ENCODE data around the gene CCDC138.

CCDC138 gene

GRCh38 chr2:108908713-108909070 is 122.1 kb downstream of the CCDC138 start:
- H3K36me3 ChIP-seq (ENCODE audit: control insufficient read depth, insufficient read depth, low read length), result no peaks in the 10 kb centered on the region
- no peak overlapping the region for H3K9ac ChIP-seq (ENCODE audit: low read length)
- no peak overlapping the region for H3K27ac ChIP-seq (ENCODE audit: low read depth, low read length)
- no peak overlapping the region for H3K4me3 ChIP-seq (ENCODE audit: low read depth, low read length)
- H3K27me3 ChIP-seq (ENCODE audit: control insufficient read depth, insufficient read depth, low read length), result no peaks in the 10 kb centered on the region
- no peaks in the 10 kb centered on the region for H3K4me1 ChIP-seq (ENCODE audit: control insufficient read depth, insufficient read depth, low read length)
- H3K9me3 ChIP-seq (ENCODE audit: control insufficient read depth, insufficient read depth, low read depth, low read length), result no peaks in the 10 kb centered on the region

GRCh38 chr2:108909275-108909823 is 122.8 kb downstream of the CCDC138 start:
- H3K4me3 ChIP-seq (ENCODE audit: low read depth, low read length), result no peak overlapping the region
- no peaks in the 10 kb centered on the region for H3K9me3 ChIP-seq (ENCODE audit: control insufficient read depth, insufficient read depth, low read depth, low read length)
- no peaks in the 10 kb centered on the region for H3K4me1 ChIP-seq (ENCODE audit: control insufficient read depth, insufficient read depth, low read length)
- no peak overlapping the region for H3K9ac ChIP-seq (ENCODE audit: low read length)
- no peaks in the 10 kb centered on the region for H3K36me3 ChIP-seq (ENCODE audit: control insufficient read depth, insufficient read depth, low read length)
- H3K27ac ChIP-seq (ENCODE audit: low read depth, low read length), result no peak overlapping the region
- H3K27me3 ChIP-seq (ENCODE audit: control insufficient read depth, insufficient read depth, low read length), result no peaks in the 10 kb centered on the region

GRCh38 chr2:108910011-108910431 is 123.5 kb downstream of the CCDC138 start:
- Histone ChIP-seq H3K9me3 (ENCODE audit: control insufficient read depth, insufficient read depth, low read depth, low read length) (no peaks in the 10 kb centered on the region), H3K4me1 (ENCODE audit: control insufficient read depth, insufficient read depth, low read length) (no peaks in the 10 kb centered on the region)

GRCh38 chr2:108910541-108911396 is 124.2 kb downstream of the CCDC138 start:
- no peaks in the 10 kb centered on the region for H3K4me1 ChIP-seq (ENCODE audit: control insufficient read depth, insufficient read depth, low read length)
- H3K27me3 ChIP-seq (ENCODE audit: control insufficient read depth, insufficient read depth, low read length), result no peaks in the 10 kb centered on the region
- no peak overlapping the region for H3K9ac ChIP-seq (ENCODE audit: low read length)
- H3K27ac ChIP-seq (ENCODE audit: low read depth, low read length), result no peak overlapping the region
- H3K9me3 ChIP-seq (ENCODE audit: control insufficient read depth, insufficient read depth, low read depth, low read length), result no peaks in the 10 kb centered on the region
- H3K36me3 ChIP-seq (ENCODE audit: control insufficient read depth, insufficient read depth, low read length), result no peaks in the 10 kb centered on the region
- H3K4me3 ChIP-seq (ENCODE audit: low read depth, low read length), result no peak overlapping the region

More at GRCh38 chr2:108910011-108910431, 123.5 kb downstream of the CCDC138 start:
- Histone ChIP-seq H3K9ac (ENCODE audit: low read length) (no peak overlapping the region), H3K27me3 (ENCODE audit: control insufficient read depth, insufficient read depth, low read length) (no peaks in the 10 kb centered on the region), H3K36me3 (ENCODE audit: control insufficient read depth, insufficient read depth, low read length) (no peaks in the 10 kb centered on the region), H3K4me3 (ENCODE audit: low read depth, low read length) (no peak overlapping the region), H3K27ac (ENCODE audit: low read depth, low read length) (no peak overlapping the region)

- H3K4me3 ChIP-seq (ENCODE audit: low read depth, low read length), result no peak overlapping the region
- no peaks in the 10 kb centered on the region for H3K27me3 ChIP-seq (ENCODE audit: control insufficient read depth, insufficient read depth, low read length)
- H3K9me3 ChIP-seq (ENCODE audit: control insufficient read depth, insufficient read depth, low read depth, low read length), result no peaks in the 10 kb centered on the region
- no peak overlapping the region for H3K9ac ChIP-seq (ENCODE audit: low read length)
- H3K4me1 ChIP-seq (ENCODE audit: control insufficient read depth, insufficient read depth, low read length), result no peaks in the 10 kb centered on the region
- no peak overlapping the region for H3K27ac ChIP-seq (ENCODE audit: low read depth, low read length)
- H3K36me3 ChIP-seq (ENCODE audit: control insufficient read depth, insufficient read depth, low read length), result no peaks in the 10 kb centered on the region
Measured at GRCh38 chr2:108911401-108911800, 124.8 kb downstream of the CCDC138 start.

- H3K4me3 ChIP-seq (ENCODE audit: low read depth, low read length), result no peak overlapping the region
- H3K9me3 ChIP-seq (ENCODE audit: control insufficient read depth, insufficient read depth, low read depth, low read length), result no peaks in the 10 kb centered on the region
- H3K27me3 ChIP-seq (ENCODE audit: control insufficient read depth, insufficient read depth, low read length), result no peaks in the 10 kb centered on the region
- H3K9ac ChIP-seq (ENCODE audit: low read length), result no peak overlapping the region
- no peaks in the 10 kb centered on the region for H3K4me1 ChIP-seq (ENCODE audit: control insufficient read depth, insufficient read depth, low read length)
- H3K27ac ChIP-seq (ENCODE audit: low read depth, low read length), result no peak overlapping the region
- no peaks in the 10 kb centered on the region for H3K36me3 ChIP-seq (ENCODE audit: control insufficient read depth, insufficient read depth, low read length)
Measured at GRCh38 chr2:108911807-108912628, 125.4 kb downstream of the CCDC138 start.

- H3K4me1 ChIP-seq (ENCODE audit: control insufficient read depth, insufficient read depth, low read length), result no peaks in the 10 kb centered on the region
- no peak overlapping the region for H3K4me3 ChIP-seq (ENCODE audit: low read depth, low read length)
- H3K9me3 ChIP-seq (ENCODE audit: control insufficient read depth, insufficient read depth, low read depth, low read length), result no peaks in the 10 kb centered on the region
- no peaks in the 10 kb centered on the region for H3K36me3 ChIP-seq (ENCODE audit: control insufficient read depth, insufficient read depth, low read length)
- no peak overlapping the region for H3K27ac ChIP-seq (ENCODE audit: low read depth, low read length)
- H3K27me3 ChIP-seq (ENCODE audit: control insufficient read depth, insufficient read depth, low read length), result no peaks in the 10 kb centered on the region
- no peak overlapping the region for H3K9ac ChIP-seq (ENCODE audit: low read length)
Measured at GRCh38 chr2:108912629-108912902, 126.0 kb downstream of the CCDC138 start.

- Histone ChIP-seq H3K27me3 (ENCODE audit: control insufficient read depth, insufficient read depth, low read length) (no peaks in the 10 kb centered on the region), H3K36me3 (ENCODE audit: control insufficient read depth, insufficient read depth, low read length) (no peaks in the 10 kb centered on the region), H3K4me1 (ENCODE audit: control insufficient read depth, insufficient read depth, low read length) (no peaks in the 10 kb centered on the region), H3K27ac (ENCODE audit: low read depth, low read length) (no peak overlapping the region), H3K9me3 (ENCODE audit: control insufficient read depth, insufficient read depth, low read depth, low read length) (no peaks in the 10 kb centered on the region), H3K4me3 (ENCODE audit: low read depth, low read length) (no peak overlapping the region), H3K9ac (ENCODE audit: low read length) (no peak overlapping the region)
Measured at GRCh38 chr2:108916122-108916795, 129.7 kb downstream of the CCDC138 start.

- Histone ChIP-seq H3K27me3 (ENCODE audit: control insufficient read depth, insufficient read depth, low read length) (no peaks in the 10 kb centered on the region), H3K9ac (ENCODE audit: low read length) (no peak overlapping the region), H3K4me3 (ENCODE audit: low read depth, low read length) (no peak overlapping the region)
Measured at GRCh38 chr2:108916796-108917421, 130.3 kb downstream of the CCDC138 start.

GRCh38 chr2:108917526-108917925 is 131.0 kb downstream of the CCDC138 start:
- no peaks in the 10 kb centered on the region for H3K27me3 ChIP-seq (ENCODE audit: control insufficient read depth, insufficient read depth, low read length)
- H3K9me3 ChIP-seq (ENCODE audit: control insufficient read depth, insufficient read depth, low read depth, low read length), result no peaks in the 10 kb centered on the region
- H3K4me1 ChIP-seq (ENCODE audit: control insufficient read depth, insufficient read depth, low read length), result peaks cover 4% of the 10 kb centered on the region; the same call in 1 of the 2 replicates
- no peak overlapping the region for H3K27ac ChIP-seq (ENCODE audit: low read depth, low read length)
- no peak overlapping the region for H3K9ac ChIP-seq (ENCODE audit: low read length)
- H3K4me3 ChIP-seq (ENCODE audit: low read depth, low read length), result no peak overlapping the region
- no peaks in the 10 kb centered on the region for H3K36me3 ChIP-seq (ENCODE audit: control insufficient read depth, insufficient read depth, low read length)

More at GRCh38 chr2:108916796-108917421, 130.3 kb downstream of the CCDC138 start:
- no peak overlapping the region for H3K27ac ChIP-seq (ENCODE audit: low read depth, low read length)
- H3K4me1 ChIP-seq (ENCODE audit: control insufficient read depth, insufficient read depth, low read length), result no peaks in the 10 kb centered on the region
- H3K36me3 ChIP-seq (ENCODE audit: control insufficient read depth, insufficient read depth, low read length), result no peaks in the 10 kb centered on the region
- H3K9me3 ChIP-seq (ENCODE audit: control insufficient read depth, insufficient read depth, low read depth, low read length), result no peaks in the 10 kb centered on the region

Data from HUES6 (cell line).